ENCODE results near the gene FBN2. TPM values are rescaled to one million over a fixed set of nuclear protein-coding genes. Genes with fewer than 3 reads are reported as not detected.

Gene FBN2
- total RNA-seq, 4 donors from 2014 or later, result 0.16 to 2.4 (median 0.26) TPM

DNA sequence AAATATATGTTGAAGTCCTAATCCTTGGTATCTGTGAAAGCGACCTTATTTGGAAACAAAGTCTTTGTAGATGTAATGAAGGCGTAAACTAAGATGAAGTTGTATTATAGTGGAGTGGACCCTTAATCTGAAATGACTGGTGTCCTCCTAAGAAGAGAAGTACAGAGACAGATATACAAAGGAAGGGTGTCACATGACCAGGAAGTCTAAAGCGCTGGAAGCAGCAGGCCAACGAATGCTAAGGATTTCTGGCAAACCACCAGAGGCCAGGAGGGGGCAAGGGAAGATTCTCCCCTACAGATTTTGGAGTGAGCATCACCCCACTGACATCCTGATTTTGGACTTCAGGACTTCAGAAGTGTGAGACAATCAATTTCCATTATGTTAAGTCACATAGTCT, 292.1 kb downstream of the FBN2 start:
- no peak for TF ChIP-seq CTCF (IDR thresholded peaks at IDR 0.05; ENCODE audit: low read depth)

DNA sequence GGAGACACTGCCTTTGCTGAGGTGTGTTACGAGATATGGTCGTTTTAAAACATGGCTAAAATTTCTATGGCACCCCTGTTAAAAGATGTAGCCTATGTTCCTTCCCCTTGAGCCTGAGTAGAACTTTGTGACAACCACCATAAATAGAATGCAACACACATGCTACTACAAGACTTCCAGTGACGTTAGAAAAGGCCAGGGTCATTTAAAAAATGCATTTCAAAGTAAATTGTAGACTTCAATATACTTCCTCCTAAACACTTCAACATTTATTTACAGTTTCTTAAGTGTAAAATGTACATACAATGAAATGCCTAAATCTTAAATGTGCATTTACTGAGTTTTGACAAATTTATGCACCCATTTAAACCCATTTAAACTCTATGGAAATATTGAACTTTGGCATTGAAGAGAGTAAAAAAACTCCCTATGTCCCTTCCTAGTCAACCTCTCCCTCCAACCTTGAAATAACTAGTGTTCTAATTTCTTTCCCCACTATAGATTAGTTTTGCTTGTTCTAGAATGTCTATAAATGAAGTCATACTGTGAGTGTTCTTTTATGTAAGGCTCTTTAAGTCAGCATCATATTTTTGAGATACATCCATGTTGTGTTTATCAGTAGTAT, 294.0 kb downstream of the FBN2 start:
- TF ChIP-seq CTCF (IDR thresholded peaks at IDR 0.05; ENCODE audit: low read depth), result no peak

GRCh38 chr5:128241051-128241695, 296.9 kb downstream of the FBN2 start:
- TF ChIP-seq CTCF (IDR thresholded peaks at IDR 0.05; ENCODE audit: low read depth), result no peak

GRCh38 chr5:128237546-128237945, 300.5 kb downstream of the FBN2 start:
- TF ChIP-seq CTCF (IDR thresholded peaks at IDR 0.05; ENCODE audit: low read depth), result no peak

- TF ChIP-seq CTCF (IDR thresholded peaks at IDR 0.05; ENCODE audit: low read depth), result no peak
Observed at GRCh38 chr5:128237000-128237399, 301.0 kb downstream of the FBN2 start.

GRCh38 chr5:128236334-128236733, 301.7 kb downstream of the FBN2 start:
- no peak for TF ChIP-seq CTCF (IDR thresholded peaks at IDR 0.05; ENCODE audit: low read depth)

GRCh38 chr5:128234928-128235641, 303.0 kb downstream of the FBN2 start:
- TF ChIP-seq CTCF (IDR thresholded peaks at IDR 0.05; ENCODE audit: low read depth), result no peak

All from subcutaneous adipose tissue (tissue), 4 donors.